Small intestine (tissue), 7 donors: ENCODE results near the gene SRR. TPM values are rescaled to one million over a fixed set of nuclear protein-coding genes. Genes with fewer than 3 reads are reported as not detected.

Source experiments
- DNase-seq, 2 donors: peaks; one replicate each; pipeline versions ENCODE4 v3.0.0 to v3.0.0-alpha.2; 2013
- FAIRE-seq: peaks from 2 replicates; lab custom pipeline; 2012; peaks lifted over from hg19 to GRCh38; lab: Jason Lieb, UNC
- H3K27ac ChIP-seq, 3 donors: one replicate each; pipeline ENCODE4 v1.5.1; 2013; ENCODE audit warnings: low read length in 2 of 3, mild to moderate bottlenecking in 2 of 3, control low read depth in 1 of 3, inconsistent platforms in 1 of 3, low read depth in 1 of 3, moderate library complexity in 1 of 3
- H3K27me3 ChIP-seq, 3 donors: one replicate each; pipeline ENCODE4 v1.6.1; 2013; ENCODE audit warnings: low read length in 3 of 3, inconsistent platforms in 1 of 3; ENCODE audit not compliant: control insufficient read depth in 3 of 3, insufficient read depth in 3 of 3
- H3K36me3 ChIP-seq, 3 donors: one replicate each; pipeline ENCODE4 v1.6.1; 2013; ENCODE audit warnings: low read length in 3 of 3, inconsistent platforms in 1 of 3, low read depth in 1 of 3, mild to moderate bottlenecking in 1 of 3, moderate library complexity in 1 of 3; ENCODE audit not compliant: control insufficient read depth in 3 of 3, insufficient read depth in 2 of 3
- H3K4me1 ChIP-seq, 3 donors: one replicate each; pipeline ENCODE4 v1.6.1; 2013; ENCODE audit warnings: low read length in 2 of 3, inconsistent platforms in 1 of 3, low read depth in 1 of 3, mild to moderate bottlenecking in 1 of 3, moderate library complexity in 1 of 3; ENCODE audit not compliant: control insufficient read depth in 3 of 3, insufficient read depth in 2 of 3
- H3K4me3 ChIP-seq, 3 donors: one replicate each; pipeline ENCODE4 v1.5.1; 2013; ENCODE audit warnings: low read length in 3 of 3, control low read depth in 1 of 3, inconsistent platforms in 1 of 3, low read depth in 1 of 3, mild to moderate bottlenecking in 1 of 3, moderate library complexity in 1 of 3
- H3K9me3 ChIP-seq, 2 donors: one replicate each; pipeline ENCODE4 v1.6.1; 2013; ENCODE audit warnings: low read depth in 1 of 2, low read length in 1 of 2; ENCODE audit not compliant: control insufficient read depth in 2 of 2, insufficient read depth in 1 of 2
- WGBS, 3 donors: extraction: QIAGEN DNeasy Blood & Tissue Kit; methylation state at CpG; one replicate each; pipeline ENCODE4 v1.1.7; 2013; 5-methylcytosine and 5-hydroxymethylcytosine counted together
- polyA plus RNA-seq, 4 donors: library from polyadenylated mRNA; stranded (reverse) in 3 of 4; unstranded in 1 of 4; fragments of 200-250 nt in 3 of 4; fragments of 120-200 nt in 1 of 4; gene quantifications; one replicate each; pipeline versions ENCODE4 v1.2.1 to v1.2.3, GENCODE V29; 2013
- donor health status: healthy with polysubstance abuse.
- donor health status: control.
- donor health status: control.
- donor health status: Bipolar disorder and iron deficiency.
- donor health status: healthy.

SRR gene
- polyA plus RNA-seq, 4 donors: 2.2 to 8.3 (median 4.7) TPM

DNA sequence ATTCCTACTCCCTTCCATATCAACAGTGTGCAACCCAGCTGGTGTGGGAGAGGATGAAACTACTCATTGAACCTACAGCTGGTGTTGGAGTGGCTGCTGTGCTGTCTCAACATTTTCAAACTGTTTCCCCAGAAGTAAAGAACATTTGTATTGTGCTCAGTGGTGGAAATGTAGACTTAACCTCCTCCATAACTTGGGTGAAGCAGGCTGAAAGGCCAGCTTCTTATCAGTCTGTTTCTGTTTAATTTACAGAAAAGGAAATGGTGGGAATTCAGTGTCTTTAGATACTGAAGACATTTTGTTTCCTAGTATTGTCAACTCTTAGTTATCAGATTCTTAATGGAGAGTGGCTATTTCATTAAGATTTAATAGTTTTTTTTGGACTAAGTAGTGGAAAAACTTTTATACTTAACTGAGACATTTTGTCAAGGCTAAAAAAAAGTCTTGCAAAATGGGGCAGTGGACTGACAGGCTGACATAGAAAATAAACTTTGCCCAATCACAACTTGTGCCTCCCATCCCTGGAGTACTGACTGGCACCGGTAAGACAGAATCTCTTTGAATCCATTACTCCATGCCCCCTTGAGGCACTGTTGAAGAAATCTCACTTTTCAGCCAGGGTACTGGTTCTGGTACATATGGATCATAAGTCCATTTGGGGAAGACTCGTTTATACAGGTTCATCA lies 20.0 kb downstream of the SRR start:
- no peak for DNase-seq
- Histone ChIP-seq H3K9me3 (no peaks in the 10 kb centered on the region), H3K27me3 (no peaks in the 10 kb centered on the region), H3K27ac (no peak overlapping the region), H3K36me3 (peaks cover 13 to 51% (median 19%) of the 10 kb centered on the region in 3 donors), H3K4me3 (no peak overlapping the region), H3K4me1 (no peaks in the 10 kb centered on the region)
- WGBS, 3 donors: 76 to 88% (median 77%) methylated on average over 2 of the region's 2 CpGs
- no peak for FAIRE-seq

DNA sequence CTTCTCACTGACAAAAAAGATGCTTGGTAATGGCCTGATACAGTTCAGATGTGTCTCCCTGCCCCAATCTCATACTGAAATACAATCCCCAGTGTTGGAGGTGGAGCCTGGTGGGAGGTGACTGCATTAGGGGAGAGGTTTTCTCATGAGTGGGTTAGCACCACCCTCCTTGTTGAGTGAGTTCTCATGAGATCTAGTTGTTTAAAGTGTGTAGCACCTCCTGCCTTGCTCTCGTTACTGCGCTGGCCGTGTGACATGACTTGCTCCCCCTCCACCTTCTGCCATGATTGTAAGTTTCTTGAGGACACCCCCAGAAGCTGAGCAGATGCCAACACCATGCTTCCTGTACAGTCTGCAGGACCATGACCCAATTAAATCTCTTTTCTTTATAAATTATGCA lies 27.6 kb downstream of the SRR start:
- H3K9me3 ChIP-seq: no peaks in the 10 kb centered on the region
- 56 to 92% (median 69%) methylated on average over 3 of the region's 3 CpGs for WGBS, 3 donors

DNA sequence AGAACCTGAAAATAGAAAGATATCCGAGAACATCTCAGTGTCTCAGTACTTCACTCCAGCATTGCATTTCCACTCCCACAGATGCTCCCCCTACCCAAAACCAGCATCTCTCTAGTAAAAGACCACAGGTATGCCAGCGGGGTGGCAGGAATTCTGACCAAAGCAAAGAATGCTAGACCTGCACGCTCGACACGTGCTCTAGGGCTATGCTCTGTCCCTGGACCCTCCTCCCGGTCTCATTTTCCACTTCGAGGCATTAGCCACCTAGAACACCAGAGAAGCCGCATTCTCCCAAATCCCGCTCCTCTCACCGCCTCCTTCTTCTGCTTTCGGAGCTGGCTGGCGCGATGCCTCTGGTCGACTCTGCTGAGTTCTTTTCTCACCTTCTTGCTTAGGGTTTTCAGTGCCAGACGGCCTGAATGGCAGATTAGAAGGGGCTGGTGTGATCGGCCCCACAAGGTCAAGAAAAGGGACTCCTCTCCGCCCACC lies 32.0 kb downstream of the SRR start:
- Histone ChIP-seq H3K9me3 (no peaks in the 10 kb centered on the region), H3K27ac (peak overlapping the region in 2 of 3 donors; percentile 8 to 91), H3K36me3 (peaks cover 2 to 24% (median 15%) of the 10 kb centered on the region in 3 donors), H3K4me3 (peak overlapping the region; percentile 80 to 91 (median 86)), H3K4me1 (peaks cover 0 to 12% (median 5%) of the 10 kb centered on the region in 3 donors), H3K27me3 (no peaks in the 10 kb centered on the region)
- 1 to 3% (median 1%) methylated on average over 17 of the region's 17 CpGs for WGBS, 3 donors
- FAIRE-seq (no peak), DNase-seq (no peak)

More for the DNA sequence above, 27.6 kb downstream of the SRR start:
- no peak overlapping the region for H3K27ac ChIP-seq
- H3K36me3 ChIP-seq: peaks cover 9 to 55% (median 25%) of the 10 kb centered on the region in 3 donors
- H3K4me1 ChIP-seq: peaks cover 0 to 5% (median 4%) of the 10 kb centered on the region in 3 donors
- DNase-seq (no peak), FAIRE-seq (no peak)
- H3K4me3 ChIP-seq: no peak overlapping the region
- no peaks in the 10 kb centered on the region for H3K27me3 ChIP-seq

DNA sequence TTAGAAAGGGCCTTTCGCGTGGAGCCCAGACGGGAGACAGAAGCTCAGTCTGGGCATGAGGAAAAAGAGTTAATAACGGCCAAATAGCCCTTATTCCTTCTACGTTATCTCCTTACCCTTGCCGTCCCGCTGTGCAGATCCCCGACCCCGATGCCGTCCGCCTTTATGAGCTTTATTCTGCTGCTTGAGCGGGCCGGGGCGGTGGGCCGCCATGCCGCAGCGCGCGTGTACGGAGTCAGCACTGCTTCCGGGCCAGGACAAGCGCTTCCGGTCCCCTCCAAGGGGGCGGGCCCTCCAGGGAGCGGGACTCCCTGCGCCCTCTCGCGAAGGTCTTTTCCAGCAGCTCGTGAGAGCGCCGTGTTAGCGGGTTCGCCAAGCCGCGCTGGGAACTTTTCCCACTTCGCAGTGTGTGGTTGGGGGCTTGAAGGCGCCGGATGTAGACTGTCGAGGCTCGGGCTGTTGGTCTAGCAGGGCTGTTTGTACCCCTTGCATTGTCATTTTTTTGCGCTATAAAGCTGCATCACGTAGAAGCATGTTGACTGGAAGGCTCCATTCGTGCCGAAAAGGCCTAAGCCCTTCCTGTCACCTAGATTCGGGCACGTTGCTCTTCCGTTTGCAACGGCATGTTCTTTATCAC lies 32.6 kb downstream of the SRR start, which contains the start of gene TSR1:
Gene TSR1 (minus strand): TSS at position 243 of the 637 bp plus-strand sequence. CDS start 30 bp downstream, at position 213.
- Histone ChIP-seq H3K27me3 (no peaks in the 10 kb centered on the region), H3K27ac (peak within 1 kb of the TSS; percentile 82 to 91 (median 89)), H3K36me3 (peaks cover 2 to 22% (median 9%) of the 10 kb centered on the region in 3 donors), H3K4me1 (peaks cover 0 to 12% (median 5%) of the 10 kb centered on the region in 3 donors), H3K4me3 (peak within 1 kb of the TSS; percentile 80 to 91 (median 86)), H3K9me3 (no peaks in the 10 kb centered on the region)
- no peak for FAIRE-seq
- 0 to 1% (median 0%) methylated on average over 41 to 48 of the region's 48 CpGs for WGBS, 3 donors
- DNase-seq: peak; percentile 91 to 96

DNA sequence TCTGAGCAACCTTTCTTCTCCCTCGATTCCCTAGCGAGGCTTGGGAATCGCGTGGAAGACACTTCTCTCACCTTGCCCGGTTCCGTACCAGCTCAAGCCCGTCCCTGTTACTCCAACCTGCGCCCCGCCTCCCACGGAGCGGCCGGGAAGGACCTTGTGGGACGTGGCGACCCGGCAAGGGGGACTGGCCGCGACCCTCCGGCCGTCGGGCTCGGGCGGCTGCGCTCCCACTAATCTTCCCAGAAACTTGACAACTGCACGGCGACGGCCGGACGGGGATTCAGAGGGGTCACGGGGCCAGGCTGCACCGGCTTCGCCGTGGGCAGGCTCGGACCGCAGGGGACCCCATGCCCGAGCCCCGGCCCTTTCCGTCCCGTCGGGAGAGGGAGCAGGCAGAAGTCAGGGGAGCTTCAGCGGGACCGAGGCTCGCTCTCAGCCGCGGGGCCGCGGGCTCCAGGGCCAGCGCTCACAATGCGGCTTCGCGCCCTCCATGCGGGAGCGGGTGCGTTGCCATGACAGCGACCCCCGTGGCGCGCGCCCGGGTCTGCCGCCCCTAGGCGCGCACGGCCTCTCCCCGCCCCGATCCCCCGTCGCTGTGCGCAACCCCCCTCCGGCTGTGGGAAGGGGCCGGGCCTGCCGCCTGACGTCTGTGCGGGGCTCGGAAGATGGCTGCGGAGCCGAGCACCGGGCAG lies 33.2 kb downstream of the SRR start, which contains the start of gene SGSM2:
Gene SGSM2 (plus strand): TSS at position 650 of the 692 bp plus-strand sequence. CDS start 188 bp downstream, outside the sequence.
- Histone ChIP-seq H3K36me3 (peaks cover 2 to 20% (median 8%) of the 10 kb centered on the region in 3 donors), H3K4me1 (peaks cover 0 to 12% (median 5%) of the 10 kb centered on the region in 3 donors), H3K27ac (peak within 1 kb of the TSS; percentile 82 to 91 (median 89)), H3K9me3 (no peaks in the 10 kb centered on the region), H3K4me3 (peak within 1 kb of the TSS; percentile 79 to 91 (median 86)), H3K27me3 (no peaks in the 10 kb centered on the region)
- no peak for FAIRE-seq
- peak; percentile 23 to 72 for DNase-seq
- 0 to 1% (median 0%) methylated on average over 47 to 77 of the region's 77 CpGs for WGBS, 3 donors

DNA sequence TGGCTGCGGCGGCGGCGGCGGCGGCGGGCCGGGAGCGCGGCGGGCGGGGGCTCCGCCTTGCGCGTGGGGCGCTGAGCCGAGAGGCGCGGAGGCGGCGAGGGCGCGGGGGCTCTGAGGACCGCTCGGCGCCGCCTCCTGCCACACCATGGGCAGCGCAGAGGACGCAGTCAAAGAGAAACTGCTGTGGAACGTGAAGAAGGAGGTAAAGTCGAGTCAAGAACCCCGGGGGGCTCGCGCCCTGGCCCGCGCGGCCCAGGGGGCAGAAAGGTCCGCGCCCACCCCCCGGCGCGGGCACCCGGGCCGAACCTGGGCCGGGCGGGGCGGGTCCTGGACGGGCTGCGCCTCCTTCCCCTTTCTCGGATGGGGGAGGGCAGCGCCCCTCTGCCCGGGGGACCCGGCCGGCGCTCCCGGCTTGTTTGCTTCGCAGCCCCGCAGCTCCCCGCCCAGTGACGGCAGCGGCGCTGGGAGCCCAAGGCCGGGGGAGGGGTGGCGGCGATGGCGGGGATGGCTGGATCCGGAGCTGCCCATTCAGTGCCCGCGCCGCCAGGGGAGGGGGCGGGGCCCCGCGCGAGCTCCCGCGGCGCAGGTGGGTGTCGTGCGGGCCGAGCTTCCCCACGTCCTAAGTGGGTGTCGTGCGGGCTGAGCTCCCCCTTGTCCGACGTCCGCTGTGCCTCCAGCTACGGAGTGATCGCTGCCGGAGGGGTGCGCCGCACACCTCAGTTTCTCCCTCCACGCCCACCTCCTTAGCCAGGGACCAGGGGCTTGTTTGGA lies 34.0 kb downstream of the SRR start:
- Histone ChIP-seq H3K9me3 (no peaks in the 10 kb centered on the region), H3K4me3 (peak overlapping the region; percentile 79 to 91 (median 86)), H3K4me1 (peaks cover 0 to 12% (median 5%) of the 10 kb centered on the region in 3 donors), H3K27me3 (no peaks in the 10 kb centered on the region), H3K36me3 (peaks cover 2 to 18% (median 7%) of the 10 kb centered on the region in 3 donors), H3K27ac (peak overlapping the region in 2 of 3 donors; percentile 52 to 83)
- FAIRE-seq (no peak), DNase-seq (peak; percentile 57 to 77)
- 1% methylated on average over 47 to 92 of the region's 92 CpGs for WGBS, 3 donors

DNA sequence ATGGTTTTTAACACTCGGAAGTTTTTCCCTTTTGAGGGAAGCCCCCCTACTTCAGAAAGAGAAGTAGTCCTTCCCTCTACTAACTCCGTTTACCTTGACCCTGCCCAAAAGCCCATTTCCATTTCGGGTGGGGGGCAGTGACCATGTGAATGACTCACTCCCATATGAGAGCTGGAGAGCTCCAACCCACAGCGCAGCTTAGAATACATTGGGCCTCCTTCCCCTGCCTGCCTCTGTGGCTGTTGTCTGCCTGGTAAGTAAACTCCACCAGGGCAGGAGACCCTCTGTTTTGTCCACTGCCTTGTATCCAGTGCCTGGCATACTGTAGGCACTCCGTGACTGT lies 34.5 kb downstream of the SRR start:
- 15 to 23% (median 22%) methylated on average over 5 of the region's 5 CpGs for WGBS, 3 donors
- H3K27ac ChIP-seq: no peak overlapping the region

More for the DNA sequence above, 34.5 kb downstream of the SRR start:
- Histone ChIP-seq H3K36me3 (peaks cover 2 to 18% (median 3%) of the 10 kb centered on the region in 3 donors), H3K9me3 (no peaks in the 10 kb centered on the region), H3K4me1 (peaks cover 0 to 12% (median 5%) of the 10 kb centered on the region in 3 donors), H3K27me3 (no peaks in the 10 kb centered on the region), H3K4me3 (peak overlapping the region; percentile 79 to 91 (median 86))
- DNase-seq (no peak), FAIRE-seq (no peak)
